GM04503 (cell line): Measurements from ENCODE around the gene LHFPL3.
"Not testable (repeated sequence)": the region's sequence is repeated elsewhere in the genome, so short reads cannot be mapped to it uniquely, and the experiment has no call there.

Source experiments
- DNase-seq: peaks from one replicate; pipeline ENCODE4 v3.0.0-alpha.2; 2012; ENCODE audit warnings: low read depth

LHFPL3 gene

GRCh38 chr7:104695563-104695962 lies 367.2 kb downstream of the LHFPL3 start:
- no peak for DNase-seq

DNA sequence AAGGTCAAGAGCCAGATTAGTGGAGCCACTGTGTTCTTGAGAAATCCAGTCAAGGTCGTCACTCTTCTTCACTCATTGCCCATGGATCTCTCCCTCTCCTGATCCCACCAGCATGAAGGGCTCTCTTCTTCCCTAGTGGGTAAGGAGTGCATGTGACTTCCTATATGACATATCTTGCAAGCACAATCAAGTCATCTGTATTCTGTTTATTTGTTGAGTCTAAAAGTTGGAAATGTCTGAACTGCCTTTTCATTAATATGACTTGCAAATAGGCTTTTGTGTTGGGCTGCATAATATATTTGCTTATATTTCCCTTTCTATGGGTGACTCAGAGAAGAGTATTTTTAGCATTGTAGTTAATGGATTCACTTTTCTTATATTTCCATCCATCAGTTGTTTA lies 371.9 kb downstream of the LHFPL3 start:
- no peak for DNase-seq

GRCh38 chr7:104721027-104721426 lies 392.6 kb downstream of the LHFPL3 start:
- DNase-seq: not testable (repeated sequence)

GRCh38 chr7:104723001-104723400 lies 394.6 kb downstream of the LHFPL3 start:
- DNase-seq: no peak

- no peak for DNase-seq
Measured at GRCh38 chr7:104758504-104758903, 430.1 kb downstream of the LHFPL3 start.

DNA sequence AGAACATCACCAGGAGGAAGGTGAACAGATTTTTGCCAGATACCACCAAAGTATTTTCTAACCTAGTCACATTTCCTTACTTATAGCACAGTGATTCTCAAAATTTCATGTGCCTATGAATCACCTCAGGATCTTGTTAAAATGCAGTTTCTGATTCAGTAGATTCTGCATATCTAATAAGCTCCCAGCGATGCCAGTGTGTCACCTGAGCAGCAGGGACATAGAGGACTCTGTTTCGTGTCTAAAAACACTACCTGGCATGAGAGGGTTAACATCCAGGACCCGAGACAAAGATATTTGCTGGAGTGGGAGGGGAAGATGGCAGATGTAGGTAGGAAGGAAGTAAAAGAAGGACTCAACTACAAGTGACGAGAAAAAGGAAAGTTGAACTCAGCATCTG lies 433.5 kb downstream of the LHFPL3 start:
- no peak for DNase-seq

DNA sequence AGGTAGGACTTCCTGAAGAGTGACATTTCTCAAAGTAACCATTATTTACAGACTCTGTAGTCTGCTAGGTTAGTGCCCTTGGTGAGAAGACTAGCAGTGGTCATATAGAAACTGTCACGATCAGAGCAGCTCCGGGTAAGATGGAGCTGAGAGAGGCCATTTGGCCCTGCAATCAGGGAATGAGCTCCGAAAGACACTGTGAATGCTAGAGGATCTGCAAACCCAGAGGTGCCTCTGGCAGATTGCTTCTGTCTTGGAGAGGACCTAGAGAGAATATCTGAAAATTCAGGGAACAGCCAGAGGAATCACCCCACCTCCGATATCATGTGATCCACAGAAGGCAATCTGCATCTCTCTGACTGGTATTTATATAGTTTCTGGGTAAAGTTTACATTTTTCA lies 438.7 kb downstream of the LHFPL3 start:
- no peak for DNase-seq

DNA sequence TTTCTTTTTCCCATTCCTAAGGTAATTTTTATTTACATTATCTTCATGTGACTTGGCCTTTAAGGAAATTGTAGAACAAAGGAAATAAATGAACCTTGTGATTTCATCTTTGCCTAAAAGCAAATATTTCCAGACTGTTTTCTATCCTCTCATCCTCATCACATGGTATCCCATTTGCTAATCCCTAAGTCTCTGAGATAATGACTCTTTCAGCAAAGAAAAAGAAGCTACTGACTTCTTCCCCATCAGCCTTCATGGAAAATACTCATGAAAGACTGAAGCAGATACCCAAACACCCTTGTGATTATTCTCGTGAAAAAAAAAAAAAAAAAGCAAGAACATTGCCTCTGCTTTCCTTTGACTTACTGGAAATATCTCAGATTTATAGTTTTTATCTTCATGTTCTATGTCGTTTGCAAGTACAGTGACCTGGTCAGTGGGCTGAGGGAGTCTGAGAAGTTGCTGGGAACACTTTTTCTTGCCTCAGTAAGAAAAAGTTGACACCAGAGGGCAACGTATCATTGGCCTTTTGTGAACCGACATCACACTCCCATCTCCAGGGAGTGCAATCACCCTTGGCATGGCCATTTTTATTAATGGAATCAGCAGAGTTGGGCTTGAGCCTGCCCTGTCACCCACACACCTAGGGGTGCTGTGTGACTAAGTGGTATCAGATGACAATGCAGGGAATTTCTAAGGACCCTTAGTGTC lies 439.6 kb downstream of the LHFPL3 start:
- DNase-seq: no peak

DNA sequence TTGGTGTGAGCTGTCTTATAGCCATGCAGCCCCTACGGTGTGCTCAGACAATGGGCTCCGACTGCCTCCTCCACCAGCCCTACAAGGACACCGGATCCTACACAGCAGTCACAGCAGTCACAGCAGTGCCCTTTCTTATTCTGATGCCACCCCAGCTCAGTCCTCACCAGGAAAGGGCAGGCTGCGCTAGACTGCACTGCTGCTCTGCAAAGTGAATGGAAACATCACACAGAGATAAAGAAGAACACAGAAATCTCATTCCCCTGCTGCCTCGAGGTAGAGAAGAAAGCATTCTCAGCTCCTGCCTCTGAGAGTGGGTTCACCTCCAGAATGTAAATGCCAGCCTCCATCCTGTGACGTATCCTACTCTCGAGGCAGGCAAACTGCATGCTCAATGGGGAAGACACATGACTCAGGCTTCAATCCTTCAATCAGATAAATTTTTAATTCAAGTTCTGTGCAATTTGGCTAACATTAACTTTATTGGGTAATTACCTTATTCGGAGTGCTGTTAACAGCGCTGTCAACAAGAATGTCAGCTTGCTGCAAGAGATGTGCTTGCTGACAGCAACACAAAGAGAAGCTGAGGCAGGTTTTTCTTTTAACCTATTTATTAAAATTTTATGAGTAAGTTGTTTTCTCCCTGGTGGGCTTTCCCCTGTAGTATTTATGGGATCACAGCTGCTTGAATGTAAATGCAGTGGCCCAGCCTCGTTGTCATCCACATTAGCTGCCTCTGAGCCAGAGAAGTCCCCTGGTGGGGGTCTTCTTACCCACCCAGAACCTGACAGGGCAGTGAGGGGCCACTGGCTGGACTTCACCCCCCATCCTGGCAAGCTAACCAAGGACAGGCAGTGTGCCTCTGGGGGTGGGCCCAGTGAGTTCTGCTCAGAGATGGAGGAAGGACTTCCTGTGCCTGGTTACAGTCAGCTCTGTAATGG lies 444.3 kb downstream of the LHFPL3 start:
- no peak for DNase-seq

GRCh38 chr7:104773796-104774195 lies 445.4 kb downstream of the LHFPL3 start:
- DNase-seq: no peak

DNA sequence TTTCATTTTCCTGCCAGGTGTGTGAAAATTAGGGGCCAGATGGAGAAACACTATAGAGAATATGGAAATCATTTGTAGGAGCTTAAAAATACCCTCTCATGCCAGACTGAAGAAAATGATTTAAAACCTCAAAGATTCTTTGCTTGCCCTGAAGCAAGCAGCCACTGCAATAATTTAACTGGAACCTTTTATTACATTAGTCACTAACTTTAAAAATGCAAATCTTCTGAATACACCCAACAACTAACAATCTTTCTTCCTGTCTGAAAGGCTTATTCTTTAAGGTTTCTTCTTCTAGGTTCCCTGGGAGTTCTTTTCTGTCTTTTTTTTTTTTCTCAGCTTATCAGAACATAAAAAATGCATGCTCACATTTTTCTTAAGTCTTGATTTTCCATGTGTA lies 447.1 kb downstream of the LHFPL3 start:
- no peak for DNase-seq

GRCh38 chr7:104777301-104777800 lies 448.9 kb downstream of the LHFPL3 start:
- DNase-seq: no peak

DNA sequence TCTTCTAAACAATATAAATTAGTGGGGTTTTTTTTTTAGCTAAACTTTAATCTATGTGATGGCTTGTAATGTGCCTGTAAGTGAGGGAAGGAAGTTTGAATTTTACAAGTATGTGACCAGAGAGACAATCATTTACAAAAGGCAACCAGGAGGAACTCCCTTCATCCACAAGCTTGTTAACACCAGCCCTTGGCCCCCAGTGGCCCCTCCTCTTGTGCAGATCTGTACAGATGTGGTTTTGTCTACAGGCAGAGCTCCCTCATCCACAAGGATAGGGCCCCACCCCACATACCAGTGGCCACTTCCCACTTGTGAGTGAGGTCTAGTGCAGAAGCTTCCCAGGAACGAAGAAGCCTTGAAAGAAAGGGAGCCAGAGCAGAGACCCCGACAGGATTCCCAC lies 451.5 kb downstream of the LHFPL3 start:
- no peak for DNase-seq

GRCh38 chr7:104784686-104785085 lies 456.3 kb downstream of the LHFPL3 start:
- no peak for DNase-seq

GRCh38 chr7:104789780-104790179 lies 461.4 kb downstream of the LHFPL3 start:
- no peak for DNase-seq

DNA sequence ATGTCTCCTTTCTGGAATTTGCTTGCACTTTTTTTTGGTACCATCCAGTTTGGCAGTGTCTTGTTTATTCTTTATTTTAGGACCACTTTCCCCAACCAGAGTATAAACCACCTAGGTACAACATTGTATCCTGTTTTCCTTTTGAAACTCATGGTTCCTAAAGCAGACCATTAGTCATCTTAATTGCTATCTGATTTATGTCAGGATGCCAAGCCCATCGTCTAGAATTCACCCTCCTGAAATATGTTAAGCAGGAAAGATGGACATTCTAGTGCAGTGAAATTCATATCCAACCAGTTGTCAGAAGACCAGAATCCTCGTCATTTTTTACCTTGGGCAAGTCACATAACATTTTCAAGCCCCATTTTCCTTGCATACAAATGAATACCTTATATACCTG lies 462.0 kb downstream of the LHFPL3 start:
- DNase-seq: no peak

- DNase-seq: no peak
Measured at GRCh38 chr7:104791080-104791479, 462.7 kb downstream of the LHFPL3 start.

GRCh38 chr7:104793066-104793465 lies 464.7 kb downstream of the LHFPL3 start:
- no peak for DNase-seq

DNA sequence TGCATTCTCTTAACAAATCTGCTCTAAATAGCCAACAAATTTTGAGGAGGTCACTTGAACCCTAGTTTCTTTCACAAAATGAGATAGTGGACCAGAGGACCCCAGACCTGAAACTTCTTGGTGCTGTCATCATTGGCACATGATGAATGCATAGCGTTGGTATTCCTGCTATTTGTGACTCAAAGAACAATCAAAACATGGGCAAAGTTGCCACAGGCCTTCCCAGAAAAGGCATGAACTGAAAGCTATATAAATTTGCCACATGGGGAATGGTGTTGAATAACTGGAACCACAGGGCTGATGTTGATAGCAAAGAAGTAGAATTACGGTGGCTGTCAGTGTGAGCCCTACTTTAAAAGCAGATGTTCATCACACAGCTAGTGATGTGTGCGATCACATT lies 465.8 kb downstream of the LHFPL3 start:
- no peak for DNase-seq

DNA sequence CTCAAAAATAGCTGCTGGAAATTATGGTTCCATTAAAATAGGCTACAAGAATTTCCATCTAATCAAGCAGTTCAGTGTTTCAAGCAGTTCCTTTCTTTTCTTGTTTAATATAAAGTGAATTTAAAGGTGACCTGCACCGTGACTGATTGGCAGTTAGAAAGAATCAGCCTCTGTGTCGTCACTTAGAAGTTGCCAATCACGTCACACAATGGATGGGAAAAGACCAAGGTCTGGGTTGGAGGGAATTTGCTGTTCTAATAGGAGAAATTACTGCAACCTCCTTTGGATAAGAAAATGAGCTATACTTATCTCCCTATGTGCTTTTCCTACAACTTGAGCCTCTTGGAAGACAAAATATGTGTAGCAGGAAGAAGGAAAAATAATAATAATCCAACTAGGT lies 466.2 kb downstream of the LHFPL3 start:
- DNase-seq: no peak

GRCh38 chr7:104795086-104795485 lies 466.7 kb downstream of the LHFPL3 start:
- DNase-seq: no peak

GRCh38 chr7:104795616-104796398 lies 467.4 kb downstream of the LHFPL3 start:
- no peak for DNase-seq
